C4-2B (cell line): Measurements from ENCODE around the gene SLC7A9.

ENCODE experiments used
- ZFX ChIP-seq: fragments of 450-650 bp; IDR thresholded peaks from 2 replicates; pipeline ENCODE4 v1.6.1; 2017
- TF ChIP-seq, protein P1 (sequence below): fragments of 450-650 bp; conservative IDR thresholded peaks from 2 replicates; pipeline ENCODE4 v1.5.1; 2017; ENCODE audit warnings: mild to moderate bottlenecking

DNA sequence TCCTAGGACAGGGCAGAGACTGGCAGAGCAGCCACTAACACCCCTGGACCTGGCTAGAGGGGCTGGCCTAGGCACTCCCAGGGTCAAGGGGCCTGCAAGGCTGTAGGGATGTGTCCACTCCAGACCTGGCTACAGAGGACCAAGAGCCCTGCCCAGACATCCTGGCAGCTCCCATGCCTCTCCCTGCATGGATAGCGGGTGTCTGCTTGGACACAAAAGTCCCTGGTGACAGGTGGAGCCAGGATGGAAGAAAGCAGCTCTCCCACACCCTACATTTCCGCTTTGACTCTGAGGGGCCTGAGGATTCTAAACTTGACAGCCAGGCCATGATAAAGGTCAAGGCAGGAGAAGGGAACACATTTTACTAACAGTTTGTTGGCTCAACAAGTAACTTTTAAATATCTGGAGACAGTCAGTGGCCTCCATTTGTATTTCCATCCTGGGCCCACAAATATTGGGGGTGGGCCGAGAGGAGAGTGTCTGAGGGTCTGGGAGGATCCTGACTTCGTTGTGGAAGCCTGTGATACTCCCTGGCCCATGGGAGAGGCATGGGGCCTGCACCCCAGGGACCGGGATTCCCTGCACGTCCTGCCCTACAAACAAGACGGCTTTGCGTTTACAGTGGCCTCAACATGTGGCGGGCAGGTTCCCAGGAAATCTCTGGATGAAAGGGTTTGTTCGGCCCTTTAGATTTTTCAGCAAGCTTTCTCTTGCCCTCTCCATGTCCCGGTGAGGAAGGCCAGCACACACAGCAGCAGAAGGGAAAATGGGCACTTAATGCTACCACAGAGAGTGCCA, 19.8 kb upstream of the SLC7A9 start:
- TF ChIP-seq, protein P1, sequence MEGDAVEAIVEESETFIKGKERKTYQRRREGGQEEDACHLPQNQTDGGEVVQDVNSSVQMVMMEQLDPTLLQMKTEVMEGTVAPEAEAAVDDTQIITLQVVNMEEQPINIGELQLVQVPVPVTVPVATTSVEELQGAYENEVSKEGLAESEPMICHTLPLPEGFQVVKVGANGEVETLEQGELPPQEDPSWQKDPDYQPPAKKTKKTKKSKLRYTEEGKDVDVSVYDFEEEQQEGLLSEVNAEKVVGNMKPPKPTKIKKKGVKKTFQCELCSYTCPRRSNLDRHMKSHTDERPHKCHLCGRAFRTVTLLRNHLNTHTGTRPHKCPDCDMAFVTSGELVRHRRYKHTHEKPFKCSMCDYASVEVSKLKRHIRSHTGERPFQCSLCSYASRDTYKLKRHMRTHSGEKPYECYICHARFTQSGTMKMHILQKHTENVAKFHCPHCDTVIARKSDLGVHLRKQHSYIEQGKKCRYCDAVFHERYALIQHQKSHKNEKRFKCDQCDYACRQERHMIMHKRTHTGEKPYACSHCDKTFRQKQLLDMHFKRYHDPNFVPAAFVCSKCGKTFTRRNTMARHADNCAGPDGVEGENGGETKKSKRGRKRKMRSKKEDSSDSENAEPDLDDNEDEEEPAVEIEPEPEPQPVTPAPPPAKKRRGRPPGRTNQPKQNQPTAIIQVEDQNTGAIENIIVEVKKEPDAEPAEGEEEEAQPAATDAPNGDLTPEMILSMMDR = no peak
- no peak for TF ChIP-seq ZFX
